ENCODE data around the gene MAP2K5.

Gene MAP2K5

GRCh38 chr15:67719330-67719959 is 176.9 kb downstream of the MAP2K5 start:
- WGBS (ENCODE audit: insufficient coverage, insufficient read length) = no CpG with 5 or more reads among the region's 1 CpG
- Histone ChIP-seq H3K9me3 (ENCODE audit: control insufficient read depth, insufficient read depth, low read length) (no peaks in the 10 kb centered on the region), H3K36me3 (ENCODE audit: control insufficient read depth, insufficient read depth, low read length) (no peaks in the 10 kb centered on the region), H3K4me1 (ENCODE audit: control insufficient read depth, insufficient read depth, low read length) (no peaks in the 10 kb centered on the region), H3K4me3 (ENCODE audit: low read length) (no peak overlapping the region), H3K27ac (ENCODE audit: low read length) (no peak overlapping the region), H3K27me3 (ENCODE audit: control insufficient read depth, insufficient read depth, low read length) (no peaks in the 10 kb centered on the region)
- DNase-seq (ENCODE audit: low read depth, low spot score) = no peak

- Histone ChIP-seq H3K4me3 (ENCODE audit: low read length) (no peak overlapping the region), H3K9me3 (ENCODE audit: control insufficient read depth, insufficient read depth, low read length) (no peaks in the 10 kb centered on the region), H3K4me1 (ENCODE audit: control insufficient read depth, insufficient read depth, low read length) (no peaks in the 10 kb centered on the region), H3K36me3 (ENCODE audit: control insufficient read depth, insufficient read depth, low read length) (no peaks in the 10 kb centered on the region), H3K27ac (ENCODE audit: low read length) (no peak overlapping the region), H3K27me3 (ENCODE audit: control insufficient read depth, insufficient read depth, low read length) (no peaks in the 10 kb centered on the region)
- DNase-seq (ENCODE audit: low read depth, low spot score) = no peak
- WGBS (ENCODE audit: insufficient coverage, insufficient read length) = no CpG with 5 or more reads among the region's 8 CpGs
Measured at GRCh38 chr15:67720556-67721175, 178.2 kb downstream of the MAP2K5 start.

- no peaks in the 10 kb centered on the region for H3K36me3 ChIP-seq (ENCODE audit: control insufficient read depth, insufficient read depth, low read length)
- H3K4me3 ChIP-seq (ENCODE audit: low read length) = no peak overlapping the region
- DNase-seq (ENCODE audit: low read depth, low spot score) = no peak
- no peaks in the 10 kb centered on the region for H3K4me1 ChIP-seq (ENCODE audit: control insufficient read depth, insufficient read depth, low read length)
- H3K27me3 ChIP-seq (ENCODE audit: control insufficient read depth, insufficient read depth, low read length) = no peaks in the 10 kb centered on the region
- H3K27ac ChIP-seq (ENCODE audit: low read length) = no peak overlapping the region
- WGBS (ENCODE audit: insufficient coverage, insufficient read length) = no CpG with 5 or more reads among the region's 5 CpGs
- H3K9me3 ChIP-seq (ENCODE audit: control insufficient read depth, insufficient read depth, low read length) = no peaks in the 10 kb centered on the region
Measured at GRCh38 chr15:67722030-67722817, 179.7 kb downstream of the MAP2K5 start.

- H3K4me1 ChIP-seq (ENCODE audit: control insufficient read depth, insufficient read depth, low read length) = no peaks in the 10 kb centered on the region
- no peaks in the 10 kb centered on the region for H3K36me3 ChIP-seq (ENCODE audit: control insufficient read depth, insufficient read depth, low read length)
- no peaks in the 10 kb centered on the region for H3K9me3 ChIP-seq (ENCODE audit: control insufficient read depth, insufficient read depth, low read length)
- no peak for DNase-seq (ENCODE audit: low read depth, low spot score)
- no CpG with 5 or more reads among the region's 4 CpGs for WGBS (ENCODE audit: insufficient coverage, insufficient read length)
- no peak overlapping the region for H3K27ac ChIP-seq (ENCODE audit: low read length)
- no peaks in the 10 kb centered on the region for H3K27me3 ChIP-seq (ENCODE audit: control insufficient read depth, insufficient read depth, low read length)
- H3K4me3 ChIP-seq (ENCODE audit: low read length) = no peak overlapping the region
Measured at GRCh38 chr15:67723294-67724024, 181.0 kb downstream of the MAP2K5 start.

GRCh38 chr15:67724691-67725375 is 182.3 kb downstream of the MAP2K5 start:
- Histone ChIP-seq H3K4me1 (ENCODE audit: control insufficient read depth, insufficient read depth, low read length) (no peaks in the 10 kb centered on the region), H3K4me3 (ENCODE audit: low read length) (no peak overlapping the region), H3K36me3 (ENCODE audit: control insufficient read depth, insufficient read depth, low read length) (no peaks in the 10 kb centered on the region), H3K27me3 (ENCODE audit: control insufficient read depth, insufficient read depth, low read length) (no peaks in the 10 kb centered on the region), H3K9me3 (ENCODE audit: control insufficient read depth, insufficient read depth, low read length) (no peaks in the 10 kb centered on the region), H3K27ac (ENCODE audit: low read length) (no peak overlapping the region)
- DNase-seq (ENCODE audit: low read depth, low spot score) = no peak
- no CpG with 5 or more reads among the region's 4 CpGs for WGBS (ENCODE audit: insufficient coverage, insufficient read length)

- Histone ChIP-seq H3K27me3 (ENCODE audit: control insufficient read depth, insufficient read depth, low read length) (no peaks in the 10 kb centered on the region), H3K4me1 (ENCODE audit: control insufficient read depth, insufficient read depth, low read length) (peaks cover 3% of the 10 kb centered on the region; the same call in 1 of the 2 replicates), H3K9me3 (ENCODE audit: control insufficient read depth, insufficient read depth, low read length) (no peaks in the 10 kb centered on the region), H3K36me3 (ENCODE audit: control insufficient read depth, insufficient read depth, low read length) (no peaks in the 10 kb centered on the region), H3K27ac (ENCODE audit: low read length) (no peak overlapping the region), H3K4me3 (ENCODE audit: low read length) (no peak overlapping the region)
- WGBS (ENCODE audit: insufficient coverage, insufficient read length) = no CpG with 5 or more reads among the region's 1 CpG
- DNase-seq (ENCODE audit: low read depth, low spot score) = no peak
Measured at GRCh38 chr15:67730135-67730534, 187.6 kb downstream of the MAP2K5 start.

- Histone ChIP-seq H3K9me3 (ENCODE audit: control insufficient read depth, insufficient read depth, low read length) (no peaks in the 10 kb centered on the region), H3K27me3 (ENCODE audit: control insufficient read depth, insufficient read depth, low read length) (no peaks in the 10 kb centered on the region), H3K36me3 (ENCODE audit: control insufficient read depth, insufficient read depth, low read length) (no peaks in the 10 kb centered on the region), H3K4me1 (ENCODE audit: control insufficient read depth, insufficient read depth, low read length) (peaks cover 3% of the 10 kb centered on the region; the same call in 1 of the 2 replicates), H3K4me3 (ENCODE audit: low read length) (no peak overlapping the region), H3K27ac (ENCODE audit: low read length) (no peak overlapping the region)
- DNase-seq (ENCODE audit: low read depth, low spot score) = no peak
- WGBS (ENCODE audit: insufficient coverage, insufficient read length) = no CpG with 5 or more reads among the region's 2 CpGs
Measured at GRCh38 chr15:67731112-67731721, 188.7 kb downstream of the MAP2K5 start.

GRCh38 chr15:67732164-67732563 is 189.7 kb downstream of the MAP2K5 start:
- H3K4me3 ChIP-seq (ENCODE audit: low read length) = no peak overlapping the region
- no peaks in the 10 kb centered on the region for H3K36me3 ChIP-seq (ENCODE audit: control insufficient read depth, insufficient read depth, low read length)
- no peaks in the 10 kb centered on the region for H3K9me3 ChIP-seq (ENCODE audit: control insufficient read depth, insufficient read depth, low read length)
- DNase-seq (ENCODE audit: low read depth, low spot score) = no peak
- no peaks in the 10 kb centered on the region for H3K27me3 ChIP-seq (ENCODE audit: control insufficient read depth, insufficient read depth, low read length)
- peaks cover 3% of the 10 kb centered on the region; the same call in 1 of the 2 replicates for H3K4me1 ChIP-seq (ENCODE audit: control insufficient read depth, insufficient read depth, low read length)
- no peak overlapping the region for H3K27ac ChIP-seq (ENCODE audit: low read length)

- Histone ChIP-seq H3K27me3 (ENCODE audit: control insufficient read depth, insufficient read depth, low read length) (no peaks in the 10 kb centered on the region), H3K36me3 (ENCODE audit: control insufficient read depth, insufficient read depth, low read length) (no peaks in the 10 kb centered on the region), H3K4me3 (ENCODE audit: low read length) (no peak overlapping the region), H3K9me3 (ENCODE audit: control insufficient read depth, insufficient read depth, low read length) (no peaks in the 10 kb centered on the region), H3K27ac (ENCODE audit: low read length) (no peak overlapping the region), H3K4me1 (ENCODE audit: control insufficient read depth, insufficient read depth, low read length) (peaks cover 3% of the 10 kb centered on the region; the same call in 1 of the 2 replicates)
- no peak for DNase-seq (ENCODE audit: low read depth, low spot score)
- WGBS (ENCODE audit: insufficient coverage, insufficient read length) = 100% methylated on average over 2 of the region's 14 CpGs
Measured at GRCh38 chr15:67732671-67733374, 190.3 kb downstream of the MAP2K5 start.
